ENCODE measurements around the gene LAG3.

DNA sequence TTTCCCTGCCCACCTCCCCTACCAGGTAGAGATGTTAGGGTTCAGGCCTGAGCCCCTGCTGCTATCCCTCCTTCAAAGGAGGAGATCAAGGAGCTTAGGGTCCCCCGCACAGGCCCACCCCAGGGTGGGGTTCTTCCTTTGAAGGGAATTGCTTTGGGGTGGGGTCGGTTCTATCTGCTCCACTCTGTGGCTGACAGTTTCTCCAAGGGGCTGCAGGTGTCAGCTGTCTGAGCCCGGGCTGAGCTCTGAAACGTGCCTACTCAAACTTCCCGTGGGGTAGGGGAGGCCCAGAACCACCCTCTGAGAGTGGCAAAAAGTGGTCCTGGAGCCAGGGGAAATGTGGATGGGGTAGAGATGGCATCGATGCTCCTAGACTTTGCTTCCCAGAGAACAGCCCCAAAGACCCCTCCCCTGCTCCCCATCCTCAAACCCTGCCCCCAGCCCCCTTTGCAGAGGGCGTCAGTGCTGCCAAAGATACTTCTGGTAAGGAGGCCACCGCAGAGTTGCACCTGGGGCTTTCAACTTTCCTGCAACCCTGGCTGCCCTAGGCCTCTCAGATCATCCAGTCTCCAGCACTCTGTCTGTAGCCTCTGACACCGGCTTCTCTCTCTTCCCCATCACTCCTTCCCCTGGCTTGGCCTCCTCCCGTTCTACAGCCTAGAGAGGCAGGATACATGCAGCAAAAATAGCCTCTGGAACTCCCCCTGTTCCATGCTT is 10.7 kb downstream of the LAG3 start:
- TF ChIP-seq POLR2A (IDR thresholded peaks at IDR 0.05): no peak
- TF ChIP-seq, protein P1, sequence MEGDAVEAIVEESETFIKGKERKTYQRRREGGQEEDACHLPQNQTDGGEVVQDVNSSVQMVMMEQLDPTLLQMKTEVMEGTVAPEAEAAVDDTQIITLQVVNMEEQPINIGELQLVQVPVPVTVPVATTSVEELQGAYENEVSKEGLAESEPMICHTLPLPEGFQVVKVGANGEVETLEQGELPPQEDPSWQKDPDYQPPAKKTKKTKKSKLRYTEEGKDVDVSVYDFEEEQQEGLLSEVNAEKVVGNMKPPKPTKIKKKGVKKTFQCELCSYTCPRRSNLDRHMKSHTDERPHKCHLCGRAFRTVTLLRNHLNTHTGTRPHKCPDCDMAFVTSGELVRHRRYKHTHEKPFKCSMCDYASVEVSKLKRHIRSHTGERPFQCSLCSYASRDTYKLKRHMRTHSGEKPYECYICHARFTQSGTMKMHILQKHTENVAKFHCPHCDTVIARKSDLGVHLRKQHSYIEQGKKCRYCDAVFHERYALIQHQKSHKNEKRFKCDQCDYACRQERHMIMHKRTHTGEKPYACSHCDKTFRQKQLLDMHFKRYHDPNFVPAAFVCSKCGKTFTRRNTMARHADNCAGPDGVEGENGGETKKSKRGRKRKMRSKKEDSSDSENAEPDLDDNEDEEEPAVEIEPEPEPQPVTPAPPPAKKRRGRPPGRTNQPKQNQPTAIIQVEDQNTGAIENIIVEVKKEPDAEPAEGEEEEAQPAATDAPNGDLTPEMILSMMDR (IDR thresholded peaks at IDR 0.05): no peak

Data from thyroid gland (tissue), 4 donors.